Measurements from ENCODE around the gene GBA2.

Gene GBA2

DNA sequence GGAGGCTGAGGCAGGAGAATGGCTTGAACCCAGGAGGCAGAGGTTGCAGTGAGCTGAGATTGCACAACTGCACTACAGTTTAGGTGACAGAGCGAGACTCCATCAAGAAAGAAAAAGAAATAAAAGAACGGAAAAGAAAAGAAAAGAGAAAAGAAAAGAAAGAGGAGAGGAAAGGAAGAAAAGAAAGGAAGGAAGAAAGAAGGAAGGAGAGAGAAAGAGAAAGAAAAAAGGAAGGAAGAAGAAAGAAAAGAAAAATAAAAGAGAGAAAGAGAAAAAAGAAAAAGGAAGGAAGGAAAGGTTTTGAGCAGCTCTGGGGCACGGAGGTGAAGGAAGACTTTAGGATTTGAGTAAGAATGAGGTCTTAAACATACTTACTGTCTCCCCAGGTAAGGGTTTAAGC lies 35.5 kb downstream of the GBA2 start:
- DNase-seq = no peak

DNA sequence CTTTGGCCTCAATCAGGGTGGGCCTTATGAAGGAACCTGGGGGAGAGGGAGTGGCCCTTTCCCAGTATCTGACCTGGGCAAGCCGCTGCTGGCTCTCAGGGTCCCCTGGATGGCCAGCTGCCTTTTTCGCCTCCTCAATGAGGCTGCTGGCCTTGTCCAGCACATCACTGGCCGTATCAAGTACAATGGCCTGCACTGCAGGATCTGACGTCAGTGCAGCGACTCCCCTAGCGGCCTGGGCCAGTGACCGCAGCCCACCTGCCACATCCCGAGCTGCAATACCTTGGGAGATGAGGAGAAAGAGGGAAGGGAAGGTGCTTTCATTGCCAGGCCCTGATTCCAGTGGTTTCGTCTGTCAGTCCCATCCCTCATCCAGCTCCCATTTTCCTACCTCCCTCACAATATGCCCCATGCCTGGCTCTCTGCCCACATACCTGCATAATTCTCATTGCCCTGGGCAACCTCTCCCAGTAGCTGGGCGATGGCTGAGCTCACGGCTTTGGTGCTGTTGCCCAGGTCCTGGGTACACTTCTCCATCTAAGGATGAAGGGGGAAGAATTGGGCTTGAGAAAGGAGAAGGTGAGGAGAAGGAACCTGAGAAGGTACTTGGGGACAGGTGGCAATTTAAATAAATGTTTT lies 36.1 kb downstream of the GBA2 start:
- DNase-seq = no peak

DNA sequence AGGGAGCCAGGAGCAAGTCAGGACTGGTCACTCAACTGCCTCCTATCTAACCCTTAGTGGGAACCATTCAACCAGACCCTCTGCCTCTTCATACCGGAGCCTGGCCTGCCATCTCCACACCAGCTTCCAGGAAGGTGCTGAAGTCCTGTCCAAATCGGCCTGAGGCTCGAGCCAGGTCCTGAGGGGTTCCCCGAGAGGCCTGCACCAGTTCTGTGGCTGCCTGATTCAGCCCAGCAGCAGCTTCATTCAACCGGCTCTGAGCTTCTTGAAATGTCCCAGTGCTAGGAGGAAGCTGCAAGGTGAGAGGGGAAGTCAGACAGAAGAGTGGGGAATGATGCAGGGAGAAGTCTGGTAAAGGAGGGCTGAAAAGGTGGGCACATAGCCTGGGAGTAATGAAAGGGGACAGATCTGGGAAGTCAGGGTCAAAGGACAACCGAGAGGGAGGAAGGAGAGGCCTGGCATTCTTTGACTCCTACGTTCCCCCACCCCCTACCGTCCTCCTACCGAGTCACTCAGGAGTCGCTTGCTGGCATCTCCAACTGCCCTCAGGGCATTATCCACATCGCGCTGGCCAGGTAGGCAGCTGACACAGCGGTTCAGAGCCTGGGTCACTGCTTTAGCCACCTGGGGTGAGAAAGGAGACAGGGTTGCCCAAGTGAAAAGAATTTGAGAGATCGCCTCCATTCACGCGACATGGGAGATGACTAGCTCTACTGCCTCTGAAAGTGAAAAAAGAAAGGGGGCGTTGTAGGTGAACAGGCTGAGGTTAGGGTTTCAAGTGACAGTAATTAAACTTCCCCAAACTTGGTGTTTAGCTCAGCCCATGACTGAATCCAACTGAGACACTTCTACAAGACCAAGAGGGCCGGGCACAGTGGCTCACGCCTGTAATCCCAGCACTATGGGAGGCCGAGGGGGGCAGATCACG lies 37.3 kb downstream of the GBA2 start:
- no peak for DNase-seq

DNA sequence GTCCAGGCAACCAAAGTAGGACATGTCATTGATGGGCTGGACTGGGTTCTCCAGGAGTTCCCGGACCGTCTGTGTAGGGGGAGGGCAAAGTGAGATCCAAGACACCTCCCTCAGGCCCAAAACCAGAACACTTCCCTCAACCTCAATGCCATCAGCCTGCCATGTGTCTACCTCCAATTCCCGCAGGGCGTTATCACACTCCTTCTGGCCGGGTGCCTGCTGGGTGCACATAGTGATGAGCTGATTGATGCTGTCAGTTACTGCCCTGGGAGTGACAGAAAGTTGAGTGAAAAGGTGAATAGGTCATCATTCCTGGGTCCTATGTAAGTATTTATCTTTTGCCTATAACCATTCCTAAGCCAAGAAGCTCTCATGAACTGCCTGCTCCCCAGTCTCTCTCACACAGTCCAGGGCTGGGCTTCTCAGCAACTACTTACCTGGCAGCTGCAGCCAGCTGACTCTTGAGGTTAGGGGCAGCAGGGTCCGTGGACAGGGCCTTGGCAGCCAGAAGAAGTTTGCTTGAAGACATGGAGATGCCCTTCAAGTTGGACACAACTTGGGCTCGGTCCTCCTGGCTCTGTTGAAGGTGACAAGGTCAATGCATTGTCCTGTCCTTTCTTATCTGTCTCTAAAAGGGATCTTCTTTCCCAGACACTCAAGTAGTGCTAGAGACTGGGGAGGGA lies 38.1 kb downstream of the GBA2 start:
- no peak for DNase-seq

DNA sequence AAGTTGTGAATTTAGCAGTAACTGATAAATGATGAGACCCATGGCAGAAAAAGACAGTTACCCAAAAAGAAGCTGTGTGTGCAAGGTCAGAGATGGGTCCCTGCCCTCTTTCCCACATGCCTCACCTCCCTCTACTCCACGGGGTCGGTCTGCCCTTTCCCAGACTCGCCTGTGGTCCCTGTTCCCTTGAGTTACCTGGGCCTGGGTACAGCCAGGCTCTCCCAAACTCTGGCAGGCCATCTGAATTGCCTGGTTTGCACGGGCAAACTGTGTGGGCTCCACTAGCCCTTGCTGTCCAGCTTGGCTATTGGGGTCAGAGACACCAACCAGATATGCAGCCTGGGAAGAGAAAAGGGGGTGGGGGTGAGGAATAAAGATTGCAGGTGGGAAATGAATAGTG lies 40.9 kb downstream of the GBA2 start:
- no peak for DNase-seq

DNA sequence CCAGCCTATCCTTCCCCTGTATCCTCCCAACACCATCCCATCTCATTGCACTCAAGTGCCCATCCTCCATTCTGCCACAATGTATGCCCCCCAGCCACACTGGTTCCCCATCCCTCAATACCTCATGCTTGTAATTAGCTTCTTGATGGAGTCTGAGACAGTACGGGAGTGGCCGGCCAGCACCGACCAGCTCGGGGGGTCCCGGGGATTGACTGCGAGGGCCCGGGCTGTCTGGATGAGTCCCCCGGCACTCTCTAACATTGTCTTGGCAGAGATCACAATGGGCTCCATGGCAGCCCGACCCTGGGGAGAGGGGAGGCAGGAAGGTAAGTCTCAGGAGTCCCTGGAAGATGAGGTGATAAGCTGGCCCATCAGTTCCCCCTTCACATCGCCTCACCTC lies 42.1 kb downstream of the GBA2 start:
- DNase-seq = no peak

DNA sequence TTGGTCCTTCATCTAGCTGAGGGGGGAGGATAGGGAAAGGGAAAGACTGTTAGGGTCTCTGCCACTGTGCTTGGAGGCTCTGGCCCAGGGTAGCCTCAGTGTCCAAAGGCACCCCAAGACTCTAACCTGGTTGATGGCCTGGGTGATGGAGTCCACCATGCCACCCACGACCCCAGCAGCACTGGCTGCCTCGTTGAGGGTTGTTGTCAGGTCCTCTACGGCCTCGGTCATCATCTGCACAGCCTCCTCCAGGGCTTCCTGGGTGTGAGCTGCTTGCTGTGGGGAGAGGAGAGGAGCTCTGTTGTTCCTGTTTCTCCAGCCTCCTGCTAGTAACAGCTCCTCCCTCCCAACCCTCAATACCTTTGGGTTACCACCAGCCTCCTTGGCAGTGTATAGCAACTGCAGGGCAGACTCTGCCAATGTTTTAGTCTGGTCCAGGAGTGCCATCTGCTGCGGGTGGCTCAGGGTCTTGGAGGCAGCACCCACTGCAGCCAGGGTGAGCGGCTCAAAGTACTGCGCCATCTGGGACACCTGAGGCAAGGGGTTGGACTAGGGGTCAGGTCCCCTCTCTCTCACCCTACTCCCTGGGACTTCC lies 43.1 kb downstream of the GBA2 start:
- DNase-seq = no peak

DNA sequence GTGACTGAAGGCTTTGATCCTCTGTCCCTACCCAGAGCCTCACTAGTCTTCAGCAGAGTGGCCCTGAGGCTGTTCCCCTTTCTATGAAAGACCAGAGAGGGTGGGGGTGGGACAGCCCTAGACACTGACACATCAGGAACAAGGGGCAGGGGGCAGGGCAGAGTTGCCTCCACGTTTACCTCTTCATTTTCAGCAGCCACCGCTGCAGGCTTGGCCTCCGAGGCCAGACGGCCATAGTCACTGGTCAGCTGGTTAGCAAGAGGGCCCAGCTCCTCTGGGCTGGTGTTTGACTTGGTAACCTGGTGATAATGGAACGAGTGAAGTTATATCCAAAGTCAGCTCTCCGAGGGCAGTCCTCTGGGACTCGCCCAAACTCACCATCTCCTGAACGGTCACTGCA lies 43.7 kb downstream of the GBA2 start:
- no peak for DNase-seq

DNA sequence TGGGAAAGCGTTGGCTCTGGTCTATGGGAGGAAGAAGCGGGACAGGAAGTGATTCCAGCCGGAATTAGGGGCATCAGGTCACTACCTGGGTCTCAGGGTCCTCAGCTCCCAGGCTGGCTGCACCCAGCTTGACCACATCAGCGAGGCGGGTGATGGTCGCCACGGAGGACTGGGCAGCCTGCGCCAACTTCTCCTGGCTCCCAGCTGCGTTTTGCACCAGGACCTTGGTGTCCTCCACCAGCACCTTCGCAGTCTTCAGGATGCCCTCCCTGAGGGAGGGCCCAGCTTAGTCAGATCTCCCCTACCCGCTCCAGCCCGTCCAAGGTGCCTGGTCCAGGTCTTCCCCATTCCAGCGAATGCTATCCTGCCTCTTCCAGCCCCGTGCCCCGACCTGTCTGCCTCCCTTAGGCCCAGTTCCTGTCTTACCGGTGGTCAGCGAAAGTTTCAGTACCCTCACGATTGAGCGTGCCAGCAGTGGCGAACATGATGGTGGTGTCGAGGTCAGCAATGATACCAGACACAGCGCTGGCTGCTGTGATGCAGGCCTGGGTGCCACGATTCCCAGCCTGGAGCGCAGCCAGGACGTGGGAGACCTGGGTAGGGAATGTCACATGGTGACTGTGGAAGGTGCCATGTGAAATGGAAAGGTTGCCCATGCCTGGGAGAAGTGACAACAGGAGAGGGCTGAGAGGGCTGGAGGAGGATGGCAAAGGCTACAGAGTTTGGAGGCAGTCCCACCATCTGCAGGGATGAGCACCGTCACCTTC lies 44.9 kb downstream of the GBA2 start:
- no peak for DNase-seq

DNA sequence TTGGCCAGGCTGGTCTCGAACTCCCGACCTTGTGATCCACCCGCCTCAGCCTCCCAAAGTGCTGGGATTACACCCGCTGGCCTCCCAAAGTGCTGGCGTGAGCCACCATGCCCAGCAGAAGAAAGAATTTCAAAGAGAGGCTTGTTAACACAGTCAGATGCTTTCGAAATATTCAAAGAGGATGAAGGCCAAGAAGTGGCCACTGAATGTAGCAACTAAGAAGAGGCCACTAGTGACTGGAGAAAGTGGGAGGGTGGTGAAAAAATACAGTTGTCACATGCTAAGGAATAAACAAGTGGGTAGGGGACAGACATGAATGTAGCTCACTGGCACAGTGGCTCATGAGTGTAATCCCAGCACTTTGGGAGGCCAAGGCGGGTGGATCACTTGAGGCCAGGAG lies 46.3 kb downstream of the GBA2 start:
- DNase-seq = peak in 1 of 2 donors; percentile 34

DNA sequence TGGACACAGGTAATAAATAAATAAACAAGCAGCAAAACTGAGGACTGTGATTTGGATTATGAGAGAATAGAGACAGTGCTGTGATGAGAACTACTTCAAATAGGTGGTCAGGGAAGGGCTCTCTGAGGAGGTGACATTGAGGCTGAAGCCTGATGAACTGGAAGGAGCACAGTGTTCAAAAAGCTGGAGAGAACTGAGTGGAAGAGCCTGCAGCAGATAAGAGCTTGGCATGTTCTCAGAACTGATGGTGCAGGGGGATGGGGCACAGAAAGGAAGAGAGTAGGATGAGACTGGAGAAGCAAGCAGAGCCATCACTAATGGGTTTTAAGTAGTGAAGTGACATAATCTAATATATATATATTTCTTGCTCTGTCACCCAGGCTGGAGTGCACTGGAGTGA lies 48.1 kb downstream of the GBA2 start:
- DNase-seq = no peak

DNA sequence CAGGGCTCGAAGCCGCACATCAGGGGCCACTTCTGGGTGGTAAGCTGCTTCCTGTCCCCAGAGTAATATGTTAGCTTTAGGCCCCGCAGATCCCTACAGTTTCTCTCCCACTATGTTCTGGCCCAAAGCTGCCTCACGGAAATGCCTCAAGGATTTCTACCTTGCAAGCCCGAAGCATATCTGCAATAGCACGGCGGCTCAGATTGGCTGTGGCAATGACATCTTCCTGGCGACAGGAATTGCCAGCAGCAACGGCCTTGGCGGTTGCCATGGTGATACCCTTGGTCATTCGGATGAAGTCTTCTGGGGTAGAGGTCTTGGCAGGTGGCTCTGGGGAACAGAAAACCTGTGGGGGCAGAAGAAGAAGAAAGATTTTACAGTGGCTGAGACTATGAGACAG lies 49.0 kb downstream of the GBA2 start:
- DNase-seq = no peak

DNA sequence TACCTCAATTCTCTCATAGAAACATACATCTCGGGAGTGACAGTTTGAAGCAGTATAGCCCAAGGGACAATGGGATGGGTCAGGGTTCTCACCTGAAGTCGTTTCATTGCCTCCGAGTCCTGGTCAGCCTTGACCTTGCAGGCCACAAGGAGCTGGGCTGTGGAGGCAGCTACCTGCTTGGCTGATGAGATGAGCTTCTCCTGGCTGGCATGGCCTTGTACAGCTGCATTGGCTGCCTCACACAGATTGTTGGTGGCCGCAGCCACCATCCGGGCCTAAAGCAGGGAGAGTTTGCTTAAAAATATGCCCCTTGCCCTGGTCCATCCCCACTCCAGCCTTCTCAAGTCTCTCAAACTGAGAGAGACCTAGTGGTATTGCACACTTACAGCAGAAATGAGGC lies 50.8 kb downstream of the GBA2 start:
- no peak for DNase-seq

DNA sequence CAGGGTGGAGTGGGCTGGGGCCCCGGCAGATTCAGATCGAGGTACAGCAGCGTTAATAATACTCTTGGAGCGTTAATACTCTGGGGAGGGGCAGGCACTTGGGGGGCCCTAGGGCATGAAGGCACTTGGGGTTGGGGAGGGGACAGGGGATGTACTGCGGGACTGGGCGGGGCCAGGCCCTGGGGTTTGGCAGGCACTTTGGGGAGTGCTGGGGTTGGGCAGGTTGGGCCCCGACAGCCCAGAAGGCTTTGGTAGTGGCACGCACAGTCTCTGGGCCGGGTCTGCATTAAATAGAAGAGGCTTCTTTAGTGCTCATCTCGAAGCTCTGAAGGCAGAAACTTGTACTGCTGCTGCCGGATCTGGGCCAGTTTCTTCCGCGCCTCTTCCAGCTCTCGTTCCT lies 51.5 kb downstream of the GBA2 start:
- DNase-seq = no peak

DNA sequence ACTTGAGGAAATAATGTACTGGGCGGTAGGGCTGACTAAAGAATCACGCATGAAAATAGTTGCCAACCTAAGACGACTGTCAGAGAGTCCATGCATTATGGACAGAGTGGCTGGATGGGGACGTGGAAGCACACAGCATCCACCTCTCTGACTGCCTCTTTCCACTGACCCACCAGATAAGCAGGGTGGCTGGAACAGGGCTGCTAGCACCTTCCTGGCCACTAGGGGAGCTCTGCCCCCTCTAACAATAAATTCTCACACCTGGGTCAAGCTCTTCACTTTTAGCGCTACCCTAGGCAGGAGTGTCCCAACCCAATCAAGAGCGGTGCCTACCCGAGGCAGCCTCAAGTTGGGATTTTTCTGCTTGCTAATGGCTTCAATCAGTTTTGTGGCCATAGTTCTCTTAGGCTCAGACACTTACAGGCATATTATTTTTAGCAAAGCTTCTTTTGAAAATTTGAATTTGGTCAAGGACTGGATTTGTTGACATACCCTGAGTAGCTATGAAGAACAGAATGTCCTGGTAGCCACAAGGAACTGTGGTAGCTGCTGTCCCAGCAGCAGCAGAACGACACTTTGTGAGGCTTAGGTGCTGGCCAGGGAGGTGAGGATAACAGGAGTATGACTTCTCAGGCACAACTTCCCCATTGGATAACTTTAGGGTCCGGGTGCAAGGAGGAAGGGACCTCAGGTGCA lies 52.4 kb downstream of the GBA2 start:
- DNase-seq = peak in 1 of 2 donors; percentile 38

DNA sequence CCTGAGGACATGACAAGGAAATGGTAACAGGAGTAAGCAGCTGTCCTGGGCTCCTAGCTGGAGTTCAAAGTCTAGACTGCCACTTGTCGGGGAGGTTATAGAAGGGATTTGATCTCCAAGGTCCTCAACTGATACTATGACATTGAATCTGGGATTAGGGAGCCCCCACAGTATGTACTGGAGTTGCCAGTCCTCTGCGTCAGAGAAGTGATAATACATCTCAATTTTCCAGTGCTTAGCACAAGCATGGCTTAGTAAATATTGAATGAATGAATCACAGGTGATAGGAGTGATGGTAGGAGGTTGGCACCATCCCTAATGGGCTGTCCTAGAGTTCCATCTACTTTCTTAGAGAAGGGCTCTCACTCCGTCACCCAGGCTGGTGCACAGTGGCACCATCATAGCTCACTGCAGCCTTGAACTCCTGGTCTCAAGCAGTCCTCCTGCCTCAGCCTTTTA lies 53.1 kb downstream of the GBA2 start:
- DNase-seq = no peak

DNA sequence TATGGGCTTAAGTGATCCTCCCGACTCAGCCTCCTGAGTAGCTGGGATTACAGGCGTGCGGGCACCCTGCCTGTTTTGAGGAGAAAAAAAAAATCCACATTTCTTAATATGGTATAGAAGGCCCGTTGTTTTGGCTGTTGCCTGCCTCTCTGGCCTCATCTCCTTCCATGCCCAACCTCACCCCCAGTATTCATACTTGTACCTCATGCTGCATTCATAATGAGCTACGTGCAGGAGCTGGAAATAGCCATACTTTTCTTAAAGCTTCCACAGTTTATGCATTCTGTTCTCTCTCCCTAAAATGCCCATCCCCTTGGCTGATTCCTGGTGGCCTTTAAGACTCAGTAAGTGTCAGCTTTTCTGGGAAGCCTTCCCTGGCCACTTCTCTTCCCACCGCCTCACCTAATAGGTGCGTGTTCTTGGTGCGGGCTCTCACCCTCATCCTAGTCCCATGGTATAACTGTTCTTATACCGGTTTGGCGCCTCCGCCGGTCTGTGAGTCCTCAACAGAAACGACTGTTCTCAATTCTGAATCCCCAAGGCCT lies 57.2 kb downstream of the GBA2 start:
- DNase-seq = no peak

DNA sequence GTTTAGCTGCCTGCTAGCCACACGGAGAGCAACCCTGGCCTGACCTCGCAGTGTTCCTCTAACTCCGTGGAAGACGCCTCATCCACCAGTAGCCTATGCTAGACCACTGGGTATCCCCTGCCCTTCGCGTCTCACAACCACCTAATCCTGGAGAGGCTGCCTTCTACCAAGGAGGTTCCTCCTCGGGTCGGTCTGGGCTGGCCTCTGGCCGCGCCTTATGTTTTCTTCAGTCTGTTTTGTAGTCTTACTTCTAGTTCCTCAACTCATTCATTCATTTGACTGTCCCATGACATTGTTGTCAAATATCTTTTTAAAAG lies 57.7 kb downstream of the GBA2 start:
- DNase-seq = peak; percentile 29 to 30

DNA sequence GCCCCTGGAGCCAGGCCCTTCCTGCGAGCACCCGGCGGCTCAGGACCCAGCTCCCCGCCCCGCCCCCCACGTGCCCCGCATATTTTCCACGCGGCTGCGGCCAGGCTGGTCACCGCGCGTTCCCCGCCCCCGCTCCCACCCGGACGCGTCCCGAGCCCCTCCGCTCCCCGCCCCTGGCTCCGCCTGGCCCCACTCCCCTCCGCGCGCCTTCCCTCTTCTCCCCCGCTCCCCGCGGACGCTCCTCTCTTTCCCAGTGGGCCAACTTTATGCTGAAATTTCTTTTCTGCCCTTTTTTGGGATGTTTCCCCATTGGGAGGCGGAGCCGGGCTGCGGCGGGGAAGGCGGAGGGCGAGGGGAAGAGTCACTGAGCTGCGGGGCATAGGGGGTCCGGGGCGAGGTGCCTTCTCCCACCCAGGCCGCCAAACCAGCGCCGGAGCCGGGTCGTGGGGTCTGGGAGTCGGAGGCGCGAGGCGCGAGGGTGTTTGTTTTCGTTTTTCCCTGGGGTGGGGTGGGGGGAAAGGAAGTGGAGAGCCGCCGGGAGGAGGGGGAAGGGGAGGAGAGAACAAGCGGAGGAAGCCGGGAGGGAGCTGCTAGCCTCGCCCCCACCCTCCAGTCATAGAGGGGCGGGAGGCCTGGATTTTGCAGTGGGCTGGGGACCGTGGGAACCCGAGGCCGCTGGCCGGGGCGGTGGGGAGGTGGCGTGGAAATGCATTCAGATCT lies 58.3 kb downstream of the GBA2 start:
- DNase-seq = peak; percentile 20 to 33

DNA sequence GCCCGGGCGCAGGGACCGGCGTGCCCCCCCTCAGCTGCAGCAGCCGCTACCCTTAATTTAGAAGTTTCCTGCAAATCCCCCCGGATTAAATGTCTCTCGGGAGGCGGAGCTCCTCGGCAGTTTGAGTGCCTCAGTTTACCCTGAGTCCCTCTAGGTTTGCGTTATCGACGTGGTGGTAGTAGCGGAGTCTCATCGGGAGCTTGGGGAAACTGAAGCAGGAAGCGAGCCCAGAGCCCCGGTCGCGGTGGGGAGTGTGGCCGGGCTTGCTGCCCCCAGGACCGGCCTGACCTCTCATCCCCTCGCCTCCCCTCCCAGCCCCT lies 58.8 kb downstream of the GBA2 start:
- DNase-seq = no peak

DNA sequence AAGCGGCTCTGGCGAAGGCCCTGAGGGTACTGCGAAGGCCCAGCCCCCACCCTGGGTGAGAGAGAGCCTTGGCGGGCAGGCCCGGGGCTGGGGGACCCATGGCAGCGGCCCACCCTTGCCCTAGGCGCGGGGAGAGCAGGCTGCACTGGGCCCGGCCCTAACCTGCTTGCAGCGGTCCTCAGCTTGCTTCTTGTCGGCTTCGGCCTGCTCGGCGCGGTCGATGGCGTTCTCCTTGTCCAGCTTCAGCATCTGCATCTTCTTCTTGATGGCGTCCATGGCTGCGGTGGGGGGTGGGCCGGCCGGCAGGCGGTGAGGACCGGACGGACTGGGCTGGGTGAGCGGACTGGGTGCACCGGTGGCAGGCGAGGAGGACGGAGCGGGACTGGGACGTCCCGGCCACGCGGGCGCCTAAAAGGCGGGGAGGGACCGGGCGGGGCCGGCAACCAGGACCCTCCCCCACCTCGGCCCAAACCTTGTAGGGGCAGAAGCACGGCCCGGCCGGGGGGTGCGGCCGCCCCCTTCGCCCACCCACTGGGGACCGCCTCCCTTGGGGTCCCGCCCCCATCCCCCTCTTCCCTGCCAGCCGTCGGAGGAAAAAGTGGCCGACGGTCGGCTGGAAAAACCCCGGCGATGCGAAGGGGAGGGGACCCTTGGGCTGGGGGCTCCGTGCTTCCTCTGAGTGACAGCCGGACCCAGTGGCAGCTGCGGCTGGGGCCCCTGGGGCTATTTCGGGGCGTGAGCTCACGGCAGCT lies 59.3 kb downstream of the GBA2 start, which contains the start of gene TPM2:
TSS of gene TPM2 (minus strand) at position 384 of the 752 bp plus-strand sequence. CDS start at position 276, 108 bp downstream.
- no peak for DNase-seq
